HCT116 (cell line): Measurements from ENCODE around the gene H2AZ2. TPM values are rescaled to one million over a fixed set of nuclear protein-coding genes. Genes with fewer than 3 reads are reported as not detected.
A peak's percentile ranks its signal among the peaks of the same experiment; 100 is the strongest.

Experiments
- ATAC-seq: fragments of 200-7000 bp; cut with Tn5 transposase; 2 replicates; pipeline ENCODE4 v1.9.1; 2020; ENCODE audit warnings: mild to moderate bottlenecking, moderate library complexity
- BruUV-seq: library from RNA; stranded (reverse); fragments of 400-500 nt; replicated peaks from 2 replicates; lab custom pipeline; 2021; lab: Mats Ljungman, UMichigan
- CTCF ChIA-PET: fragments of 300-600 bp; sonication (Branson Sonifier 250); formaldehyde crosslinking; loops from one replicate; lab custom pipeline; 2021; ENCODE audit warnings: antibody characterized with exemption; lab: Charles Lee
- POLR2A ChIA-PET: fragments of 300-600, 350-600 bp; sonication (Branson Sonifier 250); formaldehyde crosslinking; loops from one replicate; lab custom pipeline; 2021; ENCODE audit warnings: antibody characterized with exemption; lab: Charles Lee
- RAD21 ChIA-PET, 2 experiments: fragments of 300-600 bp; sonication (Branson Sonifier 250); formaldehyde crosslinking; loops; one replicate each; lab custom pipeline; 2023; ENCODE audit warnings: low total read pairs in 2 of 2; ENCODE audit not compliant: uncharacterized antibody in 2 of 2, unreplicated experiment in 2 of 2, low non-redundant PET in 1 of 2; lab: Charles Lee
- DNase-seq: peaks from one replicate; pipeline ENCODE4 v3.0.0-alpha.2; 2010; ENCODE audit warnings: low read depth, low spot score
- H2AFZ ChIP-seq: fragments of 200-600 bp; shearing (Covaris generic), sonication (generic); 2 replicates; pipeline ENCODE4 v1.6.1; 2017; ENCODE audit warnings: low read depth, mixed run types, mixed read lengths, antibody characterized with exemption, low read length; ENCODE audit not compliant: poor library complexity, severe bottlenecking
- H3K27ac ChIP-seq: 2 replicates; pipeline ENCODE4 v1.5.1; 2012; ENCODE audit warnings: low read depth, low read length
- H3K27me3 ChIP-seq: fragments of 200-600 bp; sonication (generic); 2 replicates; pipeline ENCODE4 v1.6.1; 2016; ENCODE audit warnings: mixed run types, low read length, mixed read lengths; ENCODE audit not compliant: insufficient read depth
- H3K36me3 ChIP-seq, 2 experiments: fragments of 200-500 bp in 1 of 2; fragments of 200-600 bp in 1 of 2; sonication (Bioruptor generic) in 1 of 2; sonication (generic) in 1 of 2; 2 replicates each; pipeline versions ENCODE4 v1.5.1 to v1.6.1; 2014 to 2016; ENCODE audit warnings: low read length in 2 of 2, inconsistent platforms in 1 of 2, mixed read lengths in 1 of 2, mixed run types in 1 of 2; ENCODE audit not compliant: insufficient read depth in 2 of 2, control insufficient read depth in 1 of 2
- H3K4me1 ChIP-seq, 2 experiments: fragments of 200-600 bp in 1 of 2; sonication (generic) in 1 of 2; 2 replicates each; pipeline versions ENCODE4 v1.5.1 to v1.6.1; 2012 to 2017; ENCODE audit warnings: low read length in 2 of 2, inconsistent platforms in 1 of 2, mild to moderate bottlenecking in 1 of 2, mixed read lengths in 1 of 2, mixed run types in 1 of 2, moderate library complexity in 1 of 2; ENCODE audit not compliant: insufficient read depth in 2 of 2, control insufficient read depth in 1 of 2
- H3K4me2 ChIP-seq: fragments of 200-600 bp; sonication (generic); 2 replicates; pipeline ENCODE4 v1.6.1; 2017; ENCODE audit warnings: mixed run types, low read length, mixed read lengths
- H3K4me3 ChIP-seq, 2 experiments: fragments of 200-600 bp in 1 of 2; sonication (generic) in 1 of 2; replicated peaks in 1 of 2; 2 replicates each; pipeline ENCODE4 v1.5.1; 2011 to 2016; ENCODE audit warnings: low read length in 2 of 2, control low read depth in 1 of 2, low read depth in 1 of 2, mild to moderate bottlenecking in 1 of 2, mixed read lengths in 1 of 2, mixed run types in 1 of 2
- H3K79me2 ChIP-seq: fragments of 200-600 bp; sonication (generic); 2 replicates; pipeline ENCODE4 v1.6.1; 2017; ENCODE audit warnings: mild to moderate bottlenecking, mixed run types, low read length, moderate library complexity, mixed read lengths; ENCODE audit not compliant: insufficient read depth
- H3K9ac ChIP-seq: fragments of 200-600 bp; sonication (generic); 2 replicates; pipeline ENCODE4 v1.6.1; 2016; ENCODE audit warnings: low read length, mixed read lengths
- H3K9me2 ChIP-seq: fragments of 200-600 bp; sonication (generic), shearing (Covaris generic); 2 replicates; pipeline ENCODE4 v1.6.1; 2017; ENCODE audit warnings: mixed run types, mild to moderate bottlenecking, moderate library complexity; ENCODE audit not compliant: insufficient read depth
- H3K9me3 ChIP-seq, 2 experiments: fragments of 200-500 bp in 1 of 2; fragments of 200-600 bp in 1 of 2; sonication (Bioruptor generic) in 1 of 2; sonication (generic) in 1 of 2; 2 replicates each; pipeline ENCODE4 v1.6.1; 2014 to 2017; ENCODE audit warnings: low read length in 2 of 2, mixed read lengths in 2 of 2, inconsistent platforms in 1 of 2, low read depth in 1 of 2, mild to moderate bottlenecking in 1 of 2, mixed run types in 1 of 2, moderate library complexity in 1 of 2; ENCODE audit not compliant: control insufficient read depth in 1 of 2, insufficient read depth in 1 of 2
- H4K20me1 ChIP-seq: fragments of 200-600 bp; sonication (generic), shearing (Covaris generic); 2 replicates; pipeline ENCODE4 v1.6.1; 2017; ENCODE audit warnings: mixed run types, mild to moderate bottlenecking, moderate library complexity; ENCODE audit not compliant: insufficient read depth
- CEBPB ChIP-seq: IDR thresholded peaks from 2 replicates; pipeline ENCODE4 v1.6.1; 2012; ENCODE audit warnings: low read depth
- CTCF ChIP-seq, 3 experiments: fragments of 200-600 bp in 1 of 3; sonication (generic) in 1 of 3; IDR thresholded peaks in 2 of 3; conservative IDR thresholded peaks in 1 of 3; 2 replicates each; pipeline ENCODE4 v1.5.1; 2012 to 2017; ENCODE audit warnings: low read depth in 2 of 3, low read length in 2 of 3, antibody characterized with exemption in 1 of 3, borderline replicate concordance in 1 of 3, control low read depth in 1 of 3, mild to moderate bottlenecking in 1 of 3, mixed read lengths in 1 of 3, mixed run types in 1 of 3, moderate library complexity in 1 of 3; ENCODE audit not compliant: insufficient read depth in 1 of 3
- EGR1 ChIP-seq: IDR thresholded peaks from 2 replicates; pipeline ENCODE4 v1.6.1; 2012; ENCODE audit warnings: low read depth
- EZH2 ChIP-seq: fragments of 200-600 bp; sonication (generic); IDR thresholded peaks from 2 replicates; pipeline ENCODE4 v1.6.1; 2017; ENCODE audit warnings: antibody characterized with exemption, mixed run types
- EZH2phosphoT487 ChIP-seq: fragments of 200-600 bp; IDR thresholded peaks from 2 replicates; pipeline ENCODE4 v1.6.1; 2018; ENCODE audit warnings: antibody characterized with exemption, borderline replicate concordance
- FOSL1 ChIP-seq: IDR thresholded peaks from 2 replicates; pipeline ENCODE4 v1.6.1; 2012; ENCODE audit warnings: low read depth
- JUND ChIP-seq: IDR thresholded peaks from 2 replicates; pipeline ENCODE4 v1.6.1; 2012
- RAD21 ChIP-seq: IDR thresholded peaks from 2 replicates; pipeline ENCODE4 v1.6.1; 2012; ENCODE audit warnings: low read depth, mild to moderate bottlenecking
- REST ChIP-seq: IDR thresholded peaks from 2 replicates; pipeline ENCODE4 v1.6.1; 2012; ENCODE audit warnings: low read depth
- SP1 ChIP-seq: IDR thresholded peaks from 2 replicates; pipeline ENCODE4 v1.6.1; 2012; ENCODE audit warnings: low read depth
- SRF ChIP-seq: IDR thresholded peaks from 2 replicates; pipeline ENCODE4 v1.6.1; 2012; ENCODE audit warnings: low read depth
- ZNF274 ChIP-seq: fragments of 200-500 bp; sonication (Bioruptor generic); IDR thresholded peaks from 2 replicates; pipeline ENCODE4 v1.6.1; 2014; ENCODE audit warnings: mild to moderate bottlenecking, low read depth, low read length, inconsistent platforms
- intact Hi-C: fragments of 100-400 bp; cut with micrococcal nuclease; formaldehyde crosslinking; loops from 2 replicates; pipeline ENCODE4 v1.10.0; 2022
- total RNA-seq: library from RNA; stranded (reverse); gene quantifications from one replicate; pipeline ENCODE4 v1.2.1, GENCODE V29; 2021; ENCODE audit not compliant: unreplicated experiment

The H2AZ2 gene
- total RNA-seq, 1 experiment from 2014 or later = 226 TPM

GRCh38 chr7:44884621-44885393 is 36.9 kb upstream of the H2AZ2 start:
- DNase-seq = no peak
- TF ChIP-seq REST (no peak), JUND (no peak), FOSL1 (no peak), EZH2phosphoT487 (no peak), CEBPB (no peak), CTCF (IDR thresholded peaks at IDR 0.05 in 2 of 3, conservative IDR thresholded peaks at IDR 0.05 in 1 of 3; ENCODE audit: borderline replicate concordance in 1 of 3, insufficient read depth in 1 of 3, low read depth in 2 of 3, low read length in 2 of 3) (no peak), ZNF274 (no peak), EGR1 (no peak), EZH2 (no peak), SRF (no peak), SP1 (no peak), RAD21 (no peak)
- POLR2A ChIA-PET = interaction anchor here (0.6 to 1.7 kb wide), 2 partner anchors 26 to 37 kb away, joined by 3 to 5 read pairs; partner anchors contain the start of gene H2AZ2
- Histone ChIP-seq H3K4me3 (peak overlapping the region; percentile 63 to 73), H3K36me3 (peaks cover 0 to 19% of the 10 kb centered on the region in 2 experiments; a peak in 2 of 4 replicates), H3K79me2 (peaks cover 45% of the 10 kb centered on the region), H3K27ac (peak overlapping the region; percentile 88), H3K9me2 (no peaks in the 10 kb centered on the region), H3K4me2 (peak overlapping the region; percentile 79), H3K4me1 (peaks cover 4 to 27% of the 10 kb centered on the region in 2 experiments), H2AFZ (no peak overlapping the region), H3K9ac (peak overlapping the region; percentile 68), H3K27me3 (no peaks in the 10 kb centered on the region), H4K20me1 (peaks cover 1% of the 10 kb centered on the region), H3K9me3 (peaks cover 0 to 11% of the 10 kb centered on the region in 2 experiments; a peak in 1 of 4 replicates)
- CTCF ChIA-PET = no interaction called here
- RAD21 ChIA-PET = no interaction called here
- intact Hi-C loops = no loop called here
- no TSS peak for BruUV-seq
- peak; percentile 15 for ATAC-seq
